Vagina (tissue), 2 donors: Measurements from ENCODE around the gene PLK4. TPM values are rescaled to one million over a fixed set of nuclear protein-coding genes. Genes with fewer than 3 reads are reported as not detected.

Experiments used
- DNase-seq, 2 donors: peaks; one replicate each; pipeline ENCODE4 v3.0.0-alpha.2; 2017; ENCODE audit errors: extremely low spot score in 2 of 2
- H3K27ac ChIP-seq: fragments of 200-600 bp; sonication (generic); one replicate; pipeline ENCODE4 v1.5.1; 2019
- H3K27me3 ChIP-seq: fragments of 200-600 bp; sonication (generic); one replicate; pipeline ENCODE4 v1.5.1; 2019
- H3K36me3 ChIP-seq, 2 donors: fragments of 200-600 bp; sonication (generic); one replicate each; pipeline ENCODE4 v1.5.1; 2017 to 2019
- H3K4me1 ChIP-seq: fragments of 200-600 bp; sonication (generic); one replicate; pipeline ENCODE4 v1.5.1; 2019
- H3K4me3 ChIP-seq, 2 donors: fragments of 200-600 bp; sonication (generic); 1 replicate in 1 of 2; 2 replicates in 1 of 2; pipeline ENCODE4 v1.5.1; 2016 to 2019
- H3K9me3 ChIP-seq: fragments of 200-600 bp; sonication (generic); one replicate; pipeline ENCODE4 v1.5.1; 2019
- POLR2A ChIP-seq, 2 donors: fragments of 450-650 bp; IDR thresholded peaks; one replicate each; pipeline ENCODE4 v1.6.1; 2017; ENCODE audit warnings: antibody characterized with exemption in 2 of 2, mild to moderate bottlenecking in 2 of 2, moderate library complexity in 2 of 2
- POLR2AphosphoS5 ChIP-seq, 2 donors: sonication (generic); formaldehyde crosslinking; IDR thresholded peaks; one replicate each; pipeline ENCODE4 v1.9.0; 2017; ENCODE audit warnings: antibody characterized with exemption in 2 of 2, mild to moderate bottlenecking in 2 of 2, low read depth in 1 of 2; ENCODE audit not compliant: insufficient read depth in 1 of 2
- intact Hi-C: fragments of 100-400 bp; cut with DNase I; formaldehyde crosslinking; loops from one replicate; pipeline ENCODE4 v1.15.1; 2023
- total RNA-seq: library from RNA; depleted of rRNA; stranded (reverse); fragments of >200 nt; gene quantifications from one replicate; pipeline ENCODE4 v1.2.3, GENCODE V29; 2016
- TF ChIP-seq, protein P1 (sequence below), 3 experiments: fragments of 450-650 bp in 2 of 3; fragments of 200-600 bp in 1 of 3; sonication (generic) in 1 of 3; IDR thresholded peaks; one replicate each; pipeline ENCODE4 v1.5.1; 2017 to 2019; ENCODE audit warnings: antibody characterized with exemption in 3 of 3, mild to moderate bottlenecking in 2 of 3, moderate library complexity in 2 of 3

Gene PLK4
- total RNA-seq, 1 donor from 2014 or later, result 6.6 TPM

DNA sequence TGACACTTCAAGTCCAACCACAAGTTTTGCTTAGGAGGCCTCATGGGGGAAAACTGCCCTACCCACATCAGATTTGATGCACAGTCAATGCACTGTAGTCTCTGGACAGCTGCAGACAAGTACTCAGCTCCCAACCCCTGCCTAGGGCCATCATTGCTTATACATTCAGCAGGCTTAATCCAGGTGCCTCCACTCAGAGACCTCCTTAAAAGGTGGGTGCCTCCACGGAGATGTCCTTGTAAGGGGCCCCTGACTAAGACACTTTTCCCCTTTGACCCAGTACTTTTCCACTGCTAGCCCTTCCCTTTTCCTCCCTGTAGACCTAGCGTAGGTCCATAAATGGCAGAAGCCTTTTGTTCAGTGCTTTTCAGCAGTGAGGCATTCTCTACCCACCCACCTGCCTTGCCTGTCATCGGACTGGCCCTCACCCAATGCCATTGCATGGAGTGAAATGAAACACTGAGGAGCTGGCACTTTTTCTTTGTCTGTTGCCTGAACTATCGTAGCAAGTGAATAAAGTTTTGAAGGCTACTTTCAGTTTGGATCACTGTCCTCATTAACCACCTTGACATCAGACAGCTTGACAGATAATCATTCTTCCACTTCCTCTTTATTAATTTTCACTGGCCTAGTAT is 23.8 kb upstream of the PLK4 start:
- Histone ChIP-seq H3K4me3 (no peak overlapping the region), H3K27ac (no peak overlapping the region), H3K4me1 (peaks cover 8% of the 10 kb centered on the region), H3K9me3 (peaks cover 7% of the 10 kb centered on the region), H3K36me3 (no peaks in the 10 kb centered on the region), H3K27me3 (no peaks in the 10 kb centered on the region)
- intact Hi-C loops, result no loop called here
- TF ChIP-seq, protein P1, sequence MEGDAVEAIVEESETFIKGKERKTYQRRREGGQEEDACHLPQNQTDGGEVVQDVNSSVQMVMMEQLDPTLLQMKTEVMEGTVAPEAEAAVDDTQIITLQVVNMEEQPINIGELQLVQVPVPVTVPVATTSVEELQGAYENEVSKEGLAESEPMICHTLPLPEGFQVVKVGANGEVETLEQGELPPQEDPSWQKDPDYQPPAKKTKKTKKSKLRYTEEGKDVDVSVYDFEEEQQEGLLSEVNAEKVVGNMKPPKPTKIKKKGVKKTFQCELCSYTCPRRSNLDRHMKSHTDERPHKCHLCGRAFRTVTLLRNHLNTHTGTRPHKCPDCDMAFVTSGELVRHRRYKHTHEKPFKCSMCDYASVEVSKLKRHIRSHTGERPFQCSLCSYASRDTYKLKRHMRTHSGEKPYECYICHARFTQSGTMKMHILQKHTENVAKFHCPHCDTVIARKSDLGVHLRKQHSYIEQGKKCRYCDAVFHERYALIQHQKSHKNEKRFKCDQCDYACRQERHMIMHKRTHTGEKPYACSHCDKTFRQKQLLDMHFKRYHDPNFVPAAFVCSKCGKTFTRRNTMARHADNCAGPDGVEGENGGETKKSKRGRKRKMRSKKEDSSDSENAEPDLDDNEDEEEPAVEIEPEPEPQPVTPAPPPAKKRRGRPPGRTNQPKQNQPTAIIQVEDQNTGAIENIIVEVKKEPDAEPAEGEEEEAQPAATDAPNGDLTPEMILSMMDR (IDR thresholded peaks at IDR 0.05), result no peak
- no peak for TF ChIP-seq POLR2AphosphoS5 (IDR thresholded peaks at IDR 0.05; ENCODE audit: insufficient read depth in 1 of 2, low read depth in 1 of 2)
- no peak for TF ChIP-seq POLR2A (IDR thresholded peaks at IDR 0.05)
- DNase-seq, result no peak

DNA sequence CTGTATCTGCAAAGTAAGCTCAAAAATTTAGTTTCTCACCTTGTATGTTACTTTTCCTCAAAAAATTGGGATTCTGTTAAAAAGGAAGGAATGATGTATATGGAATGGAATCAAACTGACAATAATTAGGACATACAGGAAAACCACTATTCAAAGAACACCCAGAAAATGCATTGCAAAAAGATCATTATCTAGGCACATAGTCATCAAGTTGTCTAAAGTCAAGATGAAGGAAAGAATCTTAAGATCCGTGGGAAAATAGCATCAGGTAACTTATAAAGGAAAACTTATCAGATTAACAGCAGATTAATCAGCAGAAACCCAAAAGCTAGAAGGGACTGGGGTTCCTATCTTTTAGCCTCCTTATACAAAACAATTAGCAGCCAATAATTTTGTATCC is 23.1 kb upstream of the PLK4 start:
- H3K27me3 ChIP-seq, result no peaks in the 10 kb centered on the region
- H3K4me3 ChIP-seq, result no peak overlapping the region
- intact Hi-C loops, result no loop called here
- no peaks in the 10 kb centered on the region for H3K36me3 ChIP-seq
- no peak for DNase-seq
- H3K4me1 ChIP-seq, result peaks cover 8% of the 10 kb centered on the region
- H3K27ac ChIP-seq, result no peak overlapping the region
- TF ChIP-seq, protein P1 (IDR thresholded peaks at IDR 0.05), result no peak
- TF ChIP-seq POLR2A (IDR thresholded peaks at IDR 0.05) (no peak), POLR2AphosphoS5 (IDR thresholded peaks at IDR 0.05; ENCODE audit: insufficient read depth in 1 of 2, low read depth in 1 of 2) (no peak)
- H3K9me3 ChIP-seq, result peaks cover 7% of the 10 kb centered on the region

DNA sequence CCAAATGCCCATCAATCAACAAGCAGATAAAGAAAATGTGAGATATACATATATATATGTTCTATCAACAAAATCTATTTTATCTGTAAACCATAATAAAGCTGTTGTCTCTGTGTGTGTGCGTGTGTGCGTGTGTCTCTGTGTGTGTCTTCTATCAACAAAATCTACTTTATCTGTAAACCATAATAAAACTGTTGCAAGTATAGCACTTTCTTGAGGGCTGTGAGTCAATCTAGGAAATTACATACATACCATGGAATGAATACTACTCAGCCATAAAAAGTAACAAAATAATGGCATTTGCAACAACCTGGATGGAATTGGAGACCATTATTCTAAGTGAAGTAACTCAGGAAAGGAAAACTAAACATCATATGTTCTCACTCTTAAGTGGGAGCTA is 12.5 kb upstream of the PLK4 start:
- no peak for TF ChIP-seq POLR2AphosphoS5 (IDR thresholded peaks at IDR 0.05; ENCODE audit: insufficient read depth in 1 of 2, low read depth in 1 of 2)
- no peak for TF ChIP-seq POLR2A (IDR thresholded peaks at IDR 0.05)
- TF ChIP-seq, protein P1 (IDR thresholded peaks at IDR 0.05), result no peak
- no peak overlapping the region for H3K4me3 ChIP-seq
- H3K36me3 ChIP-seq, result no peaks in the 10 kb centered on the region
- H3K27me3 ChIP-seq, result no peaks in the 10 kb centered on the region
- H3K4me1 ChIP-seq, result peaks cover 17% of the 10 kb centered on the region
- no peak overlapping the region for H3K27ac ChIP-seq
- DNase-seq, result no peak
- no peaks in the 10 kb centered on the region for H3K9me3 ChIP-seq
- intact Hi-C loops, result no loop called here

DNA sequence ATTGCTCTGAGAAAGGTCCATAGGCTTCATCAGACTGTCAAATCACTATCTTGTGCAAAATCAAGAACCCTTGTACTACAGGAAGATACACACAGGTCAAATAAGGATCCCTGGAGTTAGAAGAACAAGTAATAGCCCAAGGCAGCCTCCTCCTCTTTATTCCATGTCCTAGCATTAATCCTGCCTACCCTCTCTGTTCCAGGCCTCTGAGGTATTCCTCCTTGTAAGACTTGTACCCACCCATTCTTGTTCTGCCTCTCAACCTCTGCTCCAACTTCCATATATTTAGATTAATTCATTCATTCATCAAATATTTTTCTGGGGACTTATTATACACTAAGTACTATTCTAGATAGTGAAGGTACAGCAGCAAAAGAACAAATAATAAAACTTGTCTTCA is 10.4 kb upstream of the PLK4 start:
- Histone ChIP-seq H3K36me3 (no peaks in the 10 kb centered on the region), H3K4me3 (no peak overlapping the region), H3K27ac (no peak overlapping the region), H3K27me3 (no peaks in the 10 kb centered on the region), H3K4me1 (peaks cover 17% of the 10 kb centered on the region), H3K9me3 (no peaks in the 10 kb centered on the region)
- intact Hi-C loops, result no loop called here
- TF ChIP-seq POLR2AphosphoS5 (IDR thresholded peaks at IDR 0.05; ENCODE audit: insufficient read depth in 1 of 2, low read depth in 1 of 2) (no peak), POLR2A (IDR thresholded peaks at IDR 0.05) (no peak)
- TF ChIP-seq, protein P1 (IDR thresholded peaks at IDR 0.05), result no peak
- no peak for DNase-seq

DNA sequence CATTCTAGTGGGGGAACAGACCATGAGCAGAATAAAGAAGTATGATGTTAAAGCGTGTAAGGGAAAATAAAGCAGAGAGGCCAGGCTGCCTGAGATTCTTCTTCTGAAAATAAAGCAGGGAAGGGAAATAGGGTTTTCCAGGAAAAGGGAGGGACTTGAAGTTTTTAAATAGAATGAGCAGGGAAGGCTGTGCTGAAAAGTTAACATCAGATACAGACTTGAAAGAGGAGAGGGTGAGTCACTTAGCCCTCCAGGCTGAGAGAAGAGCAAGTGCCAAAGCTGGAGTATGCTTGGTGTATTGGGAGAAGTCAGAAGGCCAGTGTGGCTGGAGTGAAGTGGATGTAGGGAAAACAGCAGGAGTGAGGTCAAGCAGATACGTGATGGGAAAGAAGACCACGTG is 10.0 kb upstream of the PLK4 start:
- Histone ChIP-seq H3K4me1 (peaks cover 17% of the 10 kb centered on the region), H3K36me3 (no peaks in the 10 kb centered on the region), H3K9me3 (no peaks in the 10 kb centered on the region), H3K27ac (no peak overlapping the region), H3K4me3 (no peak overlapping the region), H3K27me3 (no peaks in the 10 kb centered on the region)
- intact Hi-C loops, result no loop called here
- DNase-seq, result no peak
- TF ChIP-seq POLR2AphosphoS5 (IDR thresholded peaks at IDR 0.05; ENCODE audit: insufficient read depth in 1 of 2, low read depth in 1 of 2), result no peak
- TF ChIP-seq POLR2A (IDR thresholded peaks at IDR 0.05), result no peak
- TF ChIP-seq, protein P1 (IDR thresholded peaks at IDR 0.05), result no peak
